ENCODE measurements around the gene NAT8. TPM values are rescaled to one million over a fixed set of nuclear protein-coding genes. Genes with fewer than 3 reads are reported as not detected.
"Not testable (repeated sequence)": the region's sequence is repeated elsewhere in the genome, so short reads cannot be mapped to it uniquely, and the experiment has no call there.

Gene NAT8
- polyA plus RNA-seq, 1 donor (not counting 4 experiments of a cell fraction or from before 2014, with no cell fraction given) = not detected

- no peaks in the 10 kb centered on the region for H3K4me1 ChIP-seq (ENCODE audit: control insufficient read depth, extremely low read depth, insufficient read depth, low read length)
- no peak overlapping the region for H3K4me3 ChIP-seq (ENCODE audit: control insufficient read depth in 2 of 3, extremely low read depth in 1 of 3, insufficient read depth in 2 of 3, low read depth in 1 of 3, low read length in 3 of 3)
- no peaks in the 10 kb centered on the region for H4K20me1 ChIP-seq (ENCODE audit: control insufficient read depth, extremely low read depth, insufficient read depth, low read length)
- no peaks in the 10 kb centered on the region for H3K79me2 ChIP-seq (ENCODE audit: control insufficient read depth, insufficient read depth, low read length)
- H3K9me1 ChIP-seq (ENCODE audit: control insufficient read depth, extremely low read depth, insufficient read depth, low read length) = no peaks in the 10 kb centered on the region
- TF ChIP-seq EZH2 (IDR thresholded peaks at IDR 0.05; ENCODE audit: low read length) (no peak), CTCF (optimal IDR thresholded peaks at IDR 0.05 in 1 of 3, IDR thresholded peaks at IDR 0.05 in 1 of 3, conservative IDR thresholded peaks at IDR 0.05 in 1 of 3; ENCODE audit: extremely low read depth in 1 of 3, insufficient read depth in 2 of 3, low read length in 3 of 3) (no peak)
- no peak overlapping the region for H3K4me2 ChIP-seq (ENCODE audit: control insufficient read depth, extremely low read depth, insufficient read depth, low read depth, low read length)
- FAIRE-seq (no peak), DNase-seq (ENCODE audit: low read depth, low spot score) (no peak)
- H3K36me3 ChIP-seq (ENCODE audit: control insufficient read depth in 2 of 2, extremely low read depth in 1 of 2, insufficient read depth in 2 of 2, low read length in 2 of 2) = no peaks in the 10 kb centered on the region
- H3K27ac ChIP-seq (ENCODE audit: control insufficient read depth, insufficient read depth, low read length) = no peak overlapping the region
- H2AFZ ChIP-seq (ENCODE audit: control insufficient read depth, low read length) = no peak overlapping the region
- dilution Hi-C loops (cut with MboI; ENCODE audit: extremely low pct_ligation_motif_present, low sequenced_read_pairs) = no loop called here
- H3K9me3 ChIP-seq (ENCODE audit: control insufficient read depth, low read depth, low read length) = no peaks in the 10 kb centered on the region
- H3K27me3 ChIP-seq (ENCODE audit: control insufficient read depth, extremely low read depth, insufficient read depth, low read length) = no peaks in the 10 kb centered on the region
- no peak overlapping the region for H3K9ac ChIP-seq (ENCODE audit: control insufficient read depth, extremely low read depth, insufficient read depth, low read length)
Observed at GRCh38 chr2:73611193-73611592, 31.0 kb downstream of the NAT8 start.

- H4K20me1 ChIP-seq (ENCODE audit: control insufficient read depth, extremely low read depth, insufficient read depth, low read length) = no peaks in the 10 kb centered on the region
- TF ChIP-seq CTCF (optimal IDR thresholded peaks at IDR 0.05 in 1 of 3, IDR thresholded peaks at IDR 0.05 in 1 of 3, conservative IDR thresholded peaks at IDR 0.05 in 1 of 3; ENCODE audit: extremely low read depth in 1 of 3, insufficient read depth in 2 of 3, low read length in 3 of 3) = no peak
- no peak for TF ChIP-seq EZH2 (IDR thresholded peaks at IDR 0.05; ENCODE audit: low read length)
- no peaks in the 10 kb centered on the region for H3K79me2 ChIP-seq (ENCODE audit: control insufficient read depth, insufficient read depth, low read length)
- dilution Hi-C loops (cut with MboI; ENCODE audit: extremely low pct_ligation_motif_present, low sequenced_read_pairs) = no loop called here
- DNase-seq (ENCODE audit: low read depth, low spot score) (no peak), FAIRE-seq (no peak)
- H2AFZ ChIP-seq (ENCODE audit: control insufficient read depth, low read length) = no peak overlapping the region
- H3K36me3 ChIP-seq (ENCODE audit: control insufficient read depth in 2 of 2, extremely low read depth in 1 of 2, insufficient read depth in 2 of 2, low read length in 2 of 2) = no peaks in the 10 kb centered on the region
- no peak overlapping the region for H3K4me2 ChIP-seq (ENCODE audit: control insufficient read depth, extremely low read depth, insufficient read depth, low read depth, low read length)
- H3K9me3 ChIP-seq (ENCODE audit: control insufficient read depth, low read depth, low read length) = no peaks in the 10 kb centered on the region
- H3K4me1 ChIP-seq (ENCODE audit: control insufficient read depth, extremely low read depth, insufficient read depth, low read length) = no peaks in the 10 kb centered on the region
- H3K27me3 ChIP-seq (ENCODE audit: control insufficient read depth, extremely low read depth, insufficient read depth, low read length) = no peaks in the 10 kb centered on the region
- no peak overlapping the region for H3K27ac ChIP-seq (ENCODE audit: control insufficient read depth, insufficient read depth, low read length)
- no peaks in the 10 kb centered on the region for H3K9me1 ChIP-seq (ENCODE audit: control insufficient read depth, extremely low read depth, insufficient read depth, low read length)
- H3K9ac ChIP-seq (ENCODE audit: control insufficient read depth, extremely low read depth, insufficient read depth, low read length) = no peak overlapping the region
- no peak overlapping the region for H3K4me3 ChIP-seq (ENCODE audit: control insufficient read depth in 2 of 3, extremely low read depth in 1 of 3, insufficient read depth in 2 of 3, low read depth in 1 of 3, low read length in 3 of 3)
Observed at GRCh38 chr2:73610111-73610510, 32.1 kb downstream of the NAT8 start.

- H3K4me1 ChIP-seq (ENCODE audit: control insufficient read depth, extremely low read depth, insufficient read depth, low read length); H3K4me2 ChIP-seq (ENCODE audit: control insufficient read depth, extremely low read depth, insufficient read depth, low read depth, low read length); H3K9ac ChIP-seq (ENCODE audit: control insufficient read depth, extremely low read depth, insufficient read depth, low read length); H3K79me2 ChIP-seq (ENCODE audit: control insufficient read depth, insufficient read depth, low read length); H3K27me3 ChIP-seq (ENCODE audit: control insufficient read depth, extremely low read depth, insufficient read depth, low read length); H3K27ac ChIP-seq (ENCODE audit: control insufficient read depth, insufficient read depth, low read length); H2AFZ ChIP-seq (ENCODE audit: control insufficient read depth, low read length); H3K9me3 ChIP-seq (ENCODE audit: control insufficient read depth, low read depth, low read length); H3K36me3 ChIP-seq (ENCODE audit: control insufficient read depth in 2 of 2, extremely low read depth in 1 of 2, insufficient read depth in 2 of 2, low read length in 2 of 2); DNase-seq (ENCODE audit: low read depth, low spot score); H3K4me3 ChIP-seq (ENCODE audit: control insufficient read depth in 2 of 3, extremely low read depth in 1 of 3, insufficient read depth in 2 of 3, low read depth in 1 of 3, low read length in 3 of 3); dilution Hi-C loops (cut with MboI; ENCODE audit: extremely low pct_ligation_motif_present, low sequenced_read_pairs); H4K20me1 ChIP-seq (ENCODE audit: control insufficient read depth, extremely low read depth, insufficient read depth, low read length); H3K9me1 ChIP-seq (ENCODE audit: control insufficient read depth, extremely low read depth, insufficient read depth, low read length); FAIRE-seq: not testable (repeated sequence)
Observed at GRCh38 chr2:73604589-73604988, 37.6 kb downstream of the NAT8 start.

GRCh38 chr2:73603099-73603588, 39.1 kb downstream of the NAT8 start:
- H3K4me2 ChIP-seq (ENCODE audit: control insufficient read depth, extremely low read depth, insufficient read depth, low read depth, low read length); H4K20me1 ChIP-seq (ENCODE audit: control insufficient read depth, extremely low read depth, insufficient read depth, low read length); H3K9me3 ChIP-seq (ENCODE audit: control insufficient read depth, low read depth, low read length); FAIRE-seq; H3K9me1 ChIP-seq (ENCODE audit: control insufficient read depth, extremely low read depth, insufficient read depth, low read length); H2AFZ ChIP-seq (ENCODE audit: control insufficient read depth, low read length); DNase-seq (ENCODE audit: low read depth, low spot score); H3K36me3 ChIP-seq (ENCODE audit: control insufficient read depth in 2 of 2, extremely low read depth in 1 of 2, insufficient read depth in 2 of 2, low read length in 2 of 2); H3K27ac ChIP-seq (ENCODE audit: control insufficient read depth, insufficient read depth, low read length); H3K79me2 ChIP-seq (ENCODE audit: control insufficient read depth, insufficient read depth, low read length); H3K4me1 ChIP-seq (ENCODE audit: control insufficient read depth, extremely low read depth, insufficient read depth, low read length); H3K4me3 ChIP-seq (ENCODE audit: control insufficient read depth in 2 of 3, extremely low read depth in 1 of 3, insufficient read depth in 2 of 3, low read depth in 1 of 3, low read length in 3 of 3); H3K27me3 ChIP-seq (ENCODE audit: control insufficient read depth, extremely low read depth, insufficient read depth, low read length); H3K9ac ChIP-seq (ENCODE audit: control insufficient read depth, extremely low read depth, insufficient read depth, low read length); dilution Hi-C loops (cut with MboI; ENCODE audit: extremely low pct_ligation_motif_present, low sequenced_read_pairs): not testable (repeated sequence)
